Stimulated activated naive CD4-positive, alpha-beta T cell (primary cell): Measurements from ENCODE around the gene OBP2B.
"Not testable (repeated sequence)": the region's sequence is repeated elsewhere in the genome, so short reads cannot be mapped to it uniquely, and the experiment has no call there.

ENCODE experiments used
- DNase-seq, 6 experiments: peaks; one replicate each; lab custom pipeline; 2025; lab: John Stamatoyannopoulos, UW

OBP2B gene

GRCh38 chr9:133208880-133209300 lies at the start of gene OBP2B:
Gene OBP2B, minus strand, starts transcription at chr9:133209250. Its CDS starts 51 bp downstream, at chr9:133209199.
- DNase-seq, result not testable (repeated sequence)

- no peak for DNase-seq
Observed at GRCh38 chr9:133258061-133259015, 49.3 kb upstream of the OBP2B start.

- DNase-seq, result no peak
Observed at GRCh38 chr9:133257465-133257956, 48.5 kb upstream of the OBP2B start.

- DNase-seq, result no peak
Observed at GRCh38 chr9:133256686-133257091, 47.6 kb upstream of the OBP2B start.

GRCh38 chr9:133256136-133256461 lies 47.0 kb upstream of the OBP2B start:
- DNase-seq, result no peak

- no peak for DNase-seq
Observed at GRCh38 chr9:133255371-133256135, 46.5 kb upstream of the OBP2B start.

GRCh38 chr9:133254471-133254870 lies 45.4 kb upstream of the OBP2B start:
- DNase-seq, result no peak

GRCh38 chr9:133253268-133253667 lies 44.2 kb upstream of the OBP2B start:
- DNase-seq, result no peak

- DNase-seq, result no peak
Observed at GRCh38 chr9:133252301-133253020, 43.4 kb upstream of the OBP2B start.

GRCh38 chr9:133251773-133252172 lies 42.7 kb upstream of the OBP2B start:
- DNase-seq, result no peak

- DNase-seq, result not testable (repeated sequence)
Observed at GRCh38 chr9:133251221-133251620, 42.2 kb upstream of the OBP2B start.

GRCh38 chr9:133250741-133251170 lies 41.7 kb upstream of the OBP2B start:
- no peak for DNase-seq

- no peak for DNase-seq
Observed at GRCh38 chr9:133249337-133249736, 40.3 kb upstream of the OBP2B start.

- DNase-seq, result no peak
Observed at GRCh38 chr9:133248726-133249295, 39.8 kb upstream of the OBP2B start.

- DNase-seq, result no peak
Observed at GRCh38 chr9:133247632-133248031, 38.6 kb upstream of the OBP2B start.

- DNase-seq, result no peak
Observed at GRCh38 chr9:133246991-133247390, 37.9 kb upstream of the OBP2B start.

- no peak for DNase-seq
Observed at GRCh38 chr9:133246562-133246961, 37.5 kb upstream of the OBP2B start.

- DNase-seq, result no peak
Observed at GRCh38 chr9:133242991-133243390, 33.9 kb upstream of the OBP2B start.

- no peak for DNase-seq
Observed at GRCh38 chr9:133242241-133242640, 33.2 kb upstream of the OBP2B start.

GRCh38 chr9:133239533-133240090 lies 30.6 kb upstream of the OBP2B start:
- no peak for DNase-seq

GRCh38 chr9:133238851-133239532 lies 29.9 kb upstream of the OBP2B start:
- DNase-seq, result peak; percentile 28 to 67 (median 47)
